Inferior parietal cortex (tissue), 1 donor: Measurements from ENCODE around the gene ZSCAN10.
A peak's percentile ranks its signal among the peaks of the same experiment; 100 is the strongest.
"Not testable (repeated sequence)": the region's sequence is repeated elsewhere in the genome, so short reads cannot be mapped to it uniquely, and the experiment has no call there.

Experiments used
- DNase-seq: peaks from one replicate; pipeline ENCODE4 v3.0.0-alpha.2; 2016; ENCODE audit errors: extremely low spot score

Gene ZSCAN10

DNA sequence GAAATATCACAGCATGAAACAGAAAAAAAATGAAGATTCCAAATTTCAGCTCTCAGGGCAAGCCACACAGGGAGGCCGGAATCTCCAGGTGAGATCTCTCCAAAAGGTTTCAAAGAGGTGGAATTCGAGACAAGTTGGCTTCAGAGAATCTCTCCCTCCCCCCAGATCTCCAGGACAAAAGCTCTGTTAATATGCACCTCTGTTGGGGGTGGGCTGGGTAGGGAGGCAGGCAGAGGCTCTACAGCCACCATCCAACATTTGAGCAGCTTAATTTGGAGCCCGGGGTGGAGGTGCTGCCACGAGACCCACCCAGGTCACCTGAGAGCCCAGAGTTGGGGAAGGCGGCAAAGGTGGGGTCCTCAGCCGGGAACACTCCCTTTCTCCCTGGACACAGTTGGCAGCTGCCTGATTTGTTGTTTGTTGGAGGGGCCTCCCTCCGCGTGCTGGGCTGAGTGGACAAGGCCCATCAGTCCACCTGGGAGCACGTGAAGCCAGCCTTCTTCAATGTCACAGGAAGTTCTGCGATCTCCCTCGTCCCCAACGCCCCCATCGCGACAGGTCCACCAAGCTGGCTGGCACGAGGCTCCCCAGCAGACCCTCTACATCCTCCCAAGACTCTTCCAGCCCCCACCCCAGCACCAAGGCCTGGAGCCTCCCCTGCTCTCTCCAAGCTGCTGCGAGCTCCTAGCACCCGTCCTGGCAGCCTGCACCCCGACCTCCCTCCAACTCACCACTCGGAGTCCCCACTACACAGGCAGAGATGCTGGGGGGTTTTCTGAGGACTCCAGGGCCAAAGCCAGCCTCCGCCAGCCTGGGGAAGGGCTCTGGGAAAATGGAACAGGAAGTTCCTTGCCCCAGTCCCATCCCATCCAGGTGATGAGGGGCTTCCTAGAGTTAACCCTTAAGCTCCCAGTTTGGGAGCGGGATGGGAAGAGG is at the start of gene ZSCAN10:
Gene ZSCAN10, minus strand, starts transcription at position 836 of the 936 bp plus-strand sequence. CDS start 6,357 bp downstream, outside the sequence.
- no peak for DNase-seq

DNA sequence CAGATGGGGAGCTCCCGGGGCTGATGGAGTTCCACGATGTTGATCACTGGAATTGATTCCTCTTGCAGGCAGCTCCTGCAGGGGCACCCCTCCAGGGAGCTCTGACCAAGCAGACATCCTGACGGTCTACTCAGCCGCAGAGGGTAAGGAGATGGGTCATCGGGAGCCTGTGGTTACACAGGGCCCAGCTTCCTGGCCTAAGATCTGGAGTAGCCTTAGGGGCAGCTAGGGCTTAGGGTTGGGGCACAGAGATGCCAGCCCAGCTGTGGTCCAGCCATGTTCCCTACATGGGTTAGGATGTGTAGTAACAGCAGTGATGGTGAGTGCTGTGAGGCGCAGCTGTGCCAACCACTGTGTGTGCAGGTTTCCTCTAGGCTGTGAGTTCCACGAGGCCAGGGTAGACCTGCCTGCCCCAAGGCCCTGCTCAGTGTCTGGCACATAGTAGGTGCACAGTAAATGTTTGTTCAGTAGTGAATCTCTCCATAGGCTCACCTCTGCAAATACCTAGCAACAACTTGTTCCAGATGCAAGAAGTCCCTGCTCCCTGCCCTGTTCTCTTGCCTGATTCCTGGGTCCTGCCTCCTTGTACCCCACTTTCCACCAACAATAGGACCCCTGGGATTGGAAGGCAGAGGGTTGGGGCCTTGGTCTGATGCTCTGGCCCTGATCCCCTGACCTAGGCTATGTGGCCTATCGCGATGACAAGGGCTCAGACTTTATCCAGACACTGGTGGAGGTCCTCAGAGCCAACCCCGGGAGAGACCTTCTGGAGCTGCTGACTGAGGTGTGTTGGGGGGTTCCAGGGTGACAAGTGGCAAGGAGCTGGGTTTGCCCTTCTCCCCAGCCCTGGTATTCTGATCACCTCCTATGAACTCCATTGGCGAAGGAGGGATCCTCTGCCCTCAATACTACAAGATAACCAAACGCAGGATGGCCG is 49.4 kb upstream of the ZSCAN10 start:
- DNase-seq = no peak

DNA sequence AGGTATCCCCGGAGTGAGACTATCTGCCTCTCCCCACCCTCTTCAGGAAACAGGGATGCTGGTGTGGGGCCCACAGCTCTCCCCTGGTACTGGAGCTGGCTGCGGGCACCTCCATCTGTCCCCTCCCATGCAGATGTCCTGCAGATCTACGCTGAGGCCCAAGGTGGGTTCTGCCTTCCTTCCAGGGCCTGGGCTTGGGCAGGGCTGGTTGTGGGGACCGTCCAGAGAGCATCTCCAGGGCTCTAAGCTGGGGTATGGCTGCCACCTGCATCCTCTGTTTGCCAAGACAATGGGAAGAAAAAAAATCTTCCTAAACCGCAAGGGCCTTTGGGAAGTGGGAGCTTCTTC is 48.6 kb upstream of the ZSCAN10 start:
- DNase-seq = no peak

DNA sequence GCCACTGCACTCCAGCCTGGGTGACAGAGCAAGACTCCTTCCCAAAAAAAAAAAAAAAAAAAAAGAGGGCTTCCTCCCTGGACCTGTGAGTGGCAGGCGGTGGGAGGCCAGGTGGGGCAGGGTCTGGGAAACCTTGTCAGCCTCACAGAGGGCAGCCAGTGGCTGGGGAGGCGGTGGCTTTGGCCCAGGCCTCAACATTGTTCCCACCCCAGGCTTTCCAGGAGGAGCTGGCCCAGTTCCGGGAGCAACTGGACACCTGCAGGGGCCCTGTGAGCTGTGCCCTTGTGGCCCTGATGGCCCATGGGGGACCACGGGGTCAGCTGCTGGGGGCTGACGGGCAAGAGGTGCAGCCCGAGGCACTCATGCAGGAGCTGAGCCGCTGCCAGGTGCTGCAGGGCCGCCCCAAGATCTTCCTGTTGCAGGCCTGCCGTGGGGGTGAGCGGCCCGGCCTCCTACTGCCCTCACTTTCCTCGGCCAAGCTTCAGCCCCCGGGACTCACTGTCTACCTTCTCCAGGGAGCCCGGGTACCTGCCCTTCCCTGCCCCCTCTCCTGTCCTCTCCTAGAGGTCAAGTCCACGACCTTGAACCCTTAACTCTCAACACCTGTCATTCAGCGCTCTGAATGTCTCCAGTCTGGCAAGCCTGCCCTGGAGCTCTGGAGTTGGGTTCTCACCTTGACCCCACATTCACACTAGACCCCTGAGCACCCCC is 48.1 kb upstream of the ZSCAN10 start:
- DNase-seq = no peak

DNA sequence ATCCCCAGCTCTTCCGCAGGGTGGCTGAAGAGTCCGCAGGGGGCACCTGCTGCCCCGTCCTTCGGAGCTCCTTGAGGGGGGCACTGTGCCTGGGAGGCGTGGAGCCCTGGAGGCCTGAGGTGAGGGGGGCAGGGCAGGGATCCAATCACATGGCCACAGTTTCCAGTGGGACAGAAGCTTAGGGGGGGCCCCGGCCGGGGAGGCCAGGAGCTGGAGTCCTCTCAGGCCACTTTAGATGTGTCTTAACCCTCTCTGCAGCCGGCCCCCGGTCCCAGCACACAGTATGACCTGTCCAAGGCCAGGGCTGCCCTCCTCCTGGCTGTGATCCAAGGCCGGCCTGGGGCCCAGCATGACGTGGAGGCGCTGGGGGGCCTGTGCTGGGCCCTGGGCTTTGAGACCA is 46.6 kb upstream of the ZSCAN10 start:
- no peak for DNase-seq

DNA sequence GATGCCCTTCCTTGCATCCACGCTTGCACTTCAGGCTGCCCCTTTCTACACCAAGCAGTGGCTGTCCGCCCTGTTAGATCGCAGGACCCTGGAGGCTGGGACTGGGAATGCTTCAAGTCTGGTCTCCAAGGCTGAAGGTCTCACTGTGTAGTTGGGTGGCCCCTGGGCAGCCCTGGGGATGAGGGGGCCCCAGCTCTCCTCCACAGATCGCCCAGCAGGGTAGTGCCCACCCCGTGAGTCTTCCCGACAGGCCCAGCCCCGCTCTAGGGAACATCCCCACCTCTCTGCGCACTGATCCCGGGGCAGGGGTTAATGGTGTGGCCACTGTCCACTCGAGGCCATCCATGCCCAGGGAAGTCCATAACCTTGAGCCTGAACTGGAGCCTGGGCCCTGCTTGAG is 46.1 kb upstream of the ZSCAN10 start:
- no peak for DNase-seq

DNA sequence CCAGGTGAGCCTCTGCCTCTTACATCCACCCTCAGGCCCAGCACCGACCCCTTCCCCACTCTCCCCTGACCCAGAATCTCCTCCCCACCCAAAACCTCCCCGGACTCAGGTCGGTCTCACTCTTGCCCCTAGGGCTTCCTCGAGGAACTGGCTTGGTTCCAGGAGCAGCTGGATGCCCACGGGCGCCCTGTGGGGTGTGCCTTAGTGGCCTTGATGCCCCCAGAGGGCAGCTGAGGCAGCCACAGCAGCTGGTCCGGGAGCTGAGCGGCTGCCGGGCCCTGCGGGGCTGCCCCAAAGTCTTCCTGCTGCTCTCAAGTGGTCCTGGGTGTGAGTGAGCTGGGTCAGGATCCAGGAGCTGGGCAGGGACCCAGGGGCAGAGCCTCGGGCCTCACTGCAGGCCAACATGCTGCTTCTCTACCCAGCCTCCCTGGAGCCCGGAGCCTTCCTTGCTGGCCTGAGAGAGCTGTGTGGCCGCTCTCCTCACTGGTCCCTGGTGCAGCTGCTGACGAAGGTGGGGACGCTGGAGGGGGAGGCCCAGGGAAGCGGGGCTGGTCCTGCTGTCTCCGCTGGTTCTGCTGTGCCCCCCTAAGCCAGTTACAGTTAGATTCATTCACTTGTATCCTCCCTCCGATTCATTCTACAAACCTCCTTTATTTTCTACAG is 45.4 kb upstream of the ZSCAN10 start:
- DNase-seq = no peak

DNA sequence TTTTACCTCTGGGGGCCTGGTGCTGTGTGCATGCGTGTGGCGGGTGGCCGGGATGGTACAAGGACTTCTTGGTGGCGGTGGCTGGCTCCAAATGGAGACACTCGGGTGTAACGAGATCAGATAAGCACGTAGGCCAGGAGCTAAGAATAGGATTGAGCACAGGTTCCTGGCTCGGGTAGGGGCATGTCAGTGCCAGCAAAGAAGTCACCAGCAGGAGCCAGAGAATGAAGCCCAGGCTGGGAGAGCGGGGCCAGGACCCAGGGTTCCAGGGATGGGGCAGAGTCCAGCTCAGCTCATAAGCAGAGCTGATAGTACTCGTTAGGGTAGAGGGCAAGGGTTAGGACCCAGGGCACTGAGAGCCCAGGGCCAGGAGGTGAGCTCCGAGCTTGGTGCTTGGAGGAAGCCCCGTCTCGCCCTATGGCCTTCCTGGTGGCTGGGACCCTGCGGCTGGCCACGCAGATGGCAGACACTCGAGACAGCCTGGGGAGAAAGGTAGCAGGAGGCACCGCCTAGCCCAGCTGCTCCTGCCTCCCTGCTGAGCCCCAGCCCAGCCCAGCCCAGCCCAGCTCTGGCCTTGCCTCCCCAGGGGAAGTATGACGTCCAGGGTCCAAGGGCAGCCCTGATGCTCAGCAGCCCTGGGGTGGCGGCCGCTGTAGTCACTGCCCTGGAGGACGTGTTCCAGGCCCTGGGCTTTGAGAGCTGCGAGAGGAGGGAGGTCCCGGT is 44.7 kb upstream of the ZSCAN10 start:
- DNase-seq = no peak

DNA sequence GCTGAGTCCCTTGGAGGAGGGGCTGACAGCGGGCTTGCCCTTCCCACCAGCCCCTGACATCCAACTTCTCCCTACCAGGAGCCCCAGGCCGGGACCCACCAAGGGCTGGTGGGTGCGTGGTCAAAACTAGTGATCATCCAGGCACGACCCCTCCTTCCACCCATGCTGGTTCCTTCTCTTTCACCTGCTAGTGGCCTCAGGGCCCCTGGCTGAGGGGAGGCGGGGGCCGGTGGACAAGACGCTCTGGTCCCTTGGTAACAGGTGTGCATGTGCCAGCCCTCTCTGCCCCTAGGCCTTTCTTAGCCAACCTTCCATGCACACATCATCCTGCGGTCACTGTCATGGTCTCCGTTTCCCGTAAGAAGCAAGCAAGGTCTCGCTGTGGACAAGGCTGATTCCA is 44.1 kb upstream of the ZSCAN10 start:
- no peak for DNase-seq

DNA sequence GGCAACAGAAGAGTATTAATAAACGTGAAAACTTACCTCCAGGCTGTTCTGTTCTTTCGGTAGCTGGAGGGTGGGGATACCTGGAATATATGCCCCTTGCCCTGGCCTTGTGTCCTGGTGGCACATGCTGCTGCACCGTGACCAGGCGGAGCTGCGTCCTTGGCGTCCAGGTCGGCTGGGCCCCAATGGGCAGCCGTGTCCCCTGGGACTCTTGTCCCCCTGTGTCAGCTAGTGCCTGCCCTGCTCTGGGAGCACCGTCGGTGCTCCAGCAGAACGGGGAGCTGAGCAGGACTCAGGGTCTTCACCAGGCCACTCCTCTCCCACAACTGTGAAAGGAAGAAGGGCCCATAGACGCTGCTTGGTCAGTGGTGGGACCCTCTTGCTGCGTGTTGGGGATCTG is 43.7 kb upstream of the ZSCAN10 start:
- DNase-seq = no peak

DNA sequence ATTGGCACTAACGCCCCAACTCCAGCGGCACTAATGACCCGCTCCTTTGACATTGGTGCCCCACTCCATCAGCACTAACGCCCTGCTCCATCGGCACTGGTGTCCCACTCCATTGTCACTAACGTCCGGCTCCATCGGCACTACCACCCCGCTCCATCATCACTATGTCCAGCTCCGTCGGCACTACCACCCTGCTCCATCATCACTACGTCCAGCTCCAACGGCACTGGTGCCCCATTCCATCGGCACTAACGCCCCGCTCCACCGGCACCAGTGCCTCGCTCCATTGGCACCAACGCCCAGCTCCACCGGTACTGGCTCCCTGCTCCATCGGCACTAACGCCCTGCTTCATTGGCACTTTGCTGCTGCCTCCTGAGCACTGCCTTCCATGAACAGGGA is 43.2 kb upstream of the ZSCAN10 start:
- DNase-seq = no peak

DNA sequence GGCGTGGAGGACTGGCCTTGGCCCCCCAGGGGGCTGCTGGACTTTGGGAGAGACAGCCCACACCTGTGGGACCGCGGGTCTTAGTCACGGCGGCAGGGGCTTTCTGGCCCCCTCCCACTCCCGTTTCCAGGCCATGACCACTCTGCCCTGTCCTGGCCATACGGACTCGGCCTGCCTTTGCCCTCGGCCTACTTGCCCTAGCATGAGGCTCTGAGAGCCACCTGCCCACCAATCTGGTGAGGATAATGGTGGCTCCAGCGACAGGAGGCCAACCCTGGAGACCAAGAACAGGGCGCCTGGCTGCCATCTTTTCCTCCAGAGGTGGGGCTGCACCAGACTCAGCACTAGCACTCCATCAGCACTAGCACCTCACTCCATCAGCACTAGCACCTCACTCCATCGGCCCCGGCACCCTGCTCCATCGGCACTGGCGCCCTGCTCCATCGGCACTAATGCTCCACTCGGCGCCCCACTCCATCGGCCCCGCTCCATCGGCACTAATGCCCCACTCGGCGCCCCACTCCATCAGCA is 42.8 kb upstream of the ZSCAN10 start:
- DNase-seq = no peak

DNA sequence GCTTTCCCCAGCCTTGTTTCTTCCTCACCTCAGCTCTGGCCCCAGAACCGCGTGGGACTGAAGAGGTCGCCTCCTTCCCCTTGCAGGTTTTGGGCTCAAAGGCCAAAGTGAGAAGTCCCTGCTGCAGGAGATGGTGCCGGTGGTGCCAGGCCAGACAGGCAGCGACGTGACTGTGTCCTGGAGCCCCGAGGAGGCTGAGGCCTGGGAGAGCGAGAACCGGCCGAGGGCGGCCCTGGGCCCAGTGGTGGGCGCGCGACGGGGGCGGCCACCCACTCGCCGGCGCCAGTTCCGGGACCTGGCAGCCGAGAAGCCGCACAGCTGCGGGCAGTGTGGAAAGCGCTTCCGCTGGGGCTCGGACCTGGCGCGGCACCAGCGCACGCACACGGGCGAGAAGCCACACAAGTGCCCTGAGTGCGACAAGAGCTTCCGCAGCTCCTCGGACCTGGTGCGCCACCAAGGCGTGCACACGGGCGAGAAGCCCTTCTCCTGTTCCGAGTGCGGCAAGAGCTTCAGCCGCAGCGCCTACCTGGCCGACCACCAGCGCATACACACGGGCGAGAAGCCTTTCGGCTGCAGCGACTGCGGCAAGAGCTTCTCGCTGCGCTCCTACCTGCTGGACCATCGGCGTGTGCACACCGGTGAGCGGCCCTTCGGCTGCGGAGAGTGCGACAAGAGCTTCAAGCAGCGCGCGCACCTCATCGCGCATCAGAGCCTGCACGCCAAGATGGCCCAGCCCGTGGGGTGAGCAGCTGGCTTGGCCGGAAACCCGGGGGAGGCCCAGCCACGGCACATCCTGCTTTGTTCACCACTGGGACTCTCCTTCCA is 41.7 kb upstream of the ZSCAN10 start:
- DNase-seq = no peak

DNA sequence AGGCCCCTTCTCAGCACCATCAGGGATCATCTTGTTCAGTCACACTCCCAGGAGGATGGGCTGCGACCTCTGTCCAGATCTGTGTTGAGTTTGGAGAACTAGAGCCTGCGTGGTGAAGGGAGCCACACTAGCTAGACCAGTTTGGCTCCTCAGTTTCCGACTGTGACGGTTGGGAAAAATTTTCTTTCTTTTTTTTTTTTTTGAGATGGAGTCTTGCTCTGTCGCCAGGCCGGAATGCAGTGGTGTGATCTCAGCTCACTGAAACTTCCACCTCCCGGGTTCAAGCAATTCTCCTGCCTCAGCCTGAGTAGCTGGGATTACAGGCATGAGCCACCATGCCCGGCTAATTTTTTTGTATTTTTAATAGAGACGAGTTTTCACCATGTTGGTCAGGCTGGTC is 40.5 kb upstream of the ZSCAN10 start:
- not testable (repeated sequence) for DNase-seq

DNA sequence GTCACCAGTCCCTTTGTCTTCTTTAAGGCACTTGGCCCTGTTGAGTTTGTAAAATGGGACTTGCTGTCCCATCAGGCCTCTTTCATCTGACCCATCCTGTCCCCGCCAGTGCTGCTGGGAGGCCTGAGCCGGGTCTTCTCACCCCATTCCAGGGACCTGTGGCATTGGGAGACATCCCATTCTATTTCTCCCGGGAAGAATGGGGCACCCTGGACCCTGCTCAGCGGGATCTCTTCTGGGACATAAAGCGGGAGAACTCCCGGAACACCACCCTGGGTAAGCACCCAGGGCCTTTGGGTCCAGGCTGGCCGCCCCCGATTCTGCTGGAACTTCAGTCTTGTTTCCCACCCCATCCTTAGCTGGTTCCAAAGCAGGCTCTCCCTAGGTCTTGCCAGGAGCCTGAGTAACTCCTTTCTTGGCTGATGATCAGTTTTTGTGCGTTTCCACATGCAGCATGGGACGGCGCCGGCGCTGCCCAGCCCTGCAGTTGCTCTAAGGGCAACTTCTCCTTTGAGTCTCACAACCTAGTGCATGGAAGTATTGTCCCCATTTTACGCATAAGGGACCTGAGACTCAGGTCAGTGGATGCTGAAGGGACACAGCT is 39.8 kb upstream of the ZSCAN10 start:
- no peak for DNase-seq

DNA sequence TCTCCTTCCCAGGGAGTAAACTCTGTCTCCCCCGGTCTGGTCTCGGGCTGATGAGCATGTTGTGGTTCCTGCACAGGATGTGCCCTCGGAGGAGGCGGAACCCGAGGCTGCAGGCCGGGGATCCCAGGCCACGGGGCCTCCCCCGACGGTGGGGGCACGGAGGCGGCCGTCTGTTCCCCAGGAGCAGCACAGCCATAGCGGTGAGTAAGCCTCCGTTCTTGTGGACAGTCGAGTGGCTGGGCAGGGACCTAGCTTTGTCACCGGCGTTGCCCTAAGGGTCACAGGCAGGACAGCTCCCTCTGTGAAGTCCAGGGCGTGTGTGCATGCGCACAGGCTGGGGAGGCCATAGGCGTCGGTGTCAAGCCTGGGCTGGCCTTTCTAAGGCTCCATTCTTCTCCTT is 39.2 kb upstream of the ZSCAN10 start:
- DNase-seq = no peak

DNA sequence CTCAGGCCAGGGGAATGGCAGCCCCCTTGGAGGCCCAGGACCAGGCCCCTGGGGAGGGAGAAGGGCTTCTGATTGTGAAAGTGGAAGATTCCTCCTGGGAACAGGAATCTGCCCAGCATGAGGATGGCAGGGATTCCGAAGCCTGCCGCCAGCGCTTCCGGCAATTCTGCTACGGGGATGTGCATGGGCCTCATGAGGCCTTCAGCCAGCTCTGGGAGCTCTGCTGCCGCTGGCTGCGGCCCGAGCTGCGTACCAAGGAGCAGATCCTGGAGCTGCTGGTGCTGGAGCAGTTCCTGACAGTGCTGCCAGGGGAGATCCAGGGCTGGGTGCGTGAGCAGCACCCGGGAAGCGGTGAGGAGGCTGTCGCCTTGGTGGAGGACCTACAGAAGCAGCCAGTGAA is 38.2 kb upstream of the ZSCAN10 start:
- no peak for DNase-seq

DNA sequence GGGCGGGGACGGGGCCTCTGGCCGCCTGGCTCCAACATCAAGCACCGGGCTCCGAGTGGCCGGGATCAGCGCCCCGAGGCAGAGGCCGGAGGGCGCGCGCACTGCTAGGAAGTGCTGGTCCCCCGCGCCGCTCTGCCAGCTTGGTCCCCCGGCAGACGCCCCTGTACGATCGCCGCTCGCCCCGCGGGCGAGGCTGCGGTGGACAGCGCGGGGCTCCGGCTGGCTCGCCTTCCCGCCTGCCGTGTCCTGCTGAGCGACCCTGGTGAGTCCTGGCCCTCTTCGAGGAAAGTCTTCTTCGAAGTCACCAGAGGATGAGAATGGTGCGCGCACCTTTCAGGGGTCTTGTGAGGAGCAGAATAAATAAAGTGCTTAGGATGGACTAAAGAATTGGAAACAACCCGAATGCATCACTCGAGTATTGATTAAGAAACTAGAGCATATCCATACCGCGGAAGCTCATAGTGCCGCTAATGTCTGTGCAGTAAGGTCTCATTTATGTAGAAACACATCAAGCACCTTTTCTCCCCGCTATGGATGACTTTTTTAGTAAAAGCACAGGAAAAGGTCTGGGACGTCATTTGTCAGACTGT is 36.1 kb upstream of the ZSCAN10 start:
- DNase-seq = peak; percentile 42
